ENCODE results near the gene HSDL1. TPM values are rescaled to one million over a fixed set of nuclear protein-coding genes. Genes with fewer than 3 reads are reported as not detected.

The HSDL1 gene
- total and polyA plus RNA-seq, 4 donors: 3.0 to 9.6 (median 5.3) TPM

GRCh38 chr16:84110527-84110926 lies 34.5 kb downstream of the HSDL1 start:
- Histone ChIP-seq H3K9ac (ENCODE audit: low read depth in 1 of 2, low read length in 2 of 2) (no peak overlapping the region), H3K36me3 (ENCODE audit: control insufficient read depth in 4 of 4, insufficient read depth in 3 of 4, low read depth in 1 of 4, low read length in 3 of 4) (peaks cover 0 to 4% (median 1%) of the 10 kb centered on the region in 4 donors), H3K27me3 (ENCODE audit: control insufficient read depth in 4 of 4, insufficient read depth in 4 of 4, low read length in 3 of 4) (no peaks in the 10 kb centered on the region), H3K4me1 (ENCODE audit: control insufficient read depth in 4 of 4, insufficient read depth in 4 of 4, low read length in 3 of 4) (peaks cover 4 to 6% (median 5%) of the 10 kb centered on the region in 4 donors), H3K4me3 (ENCODE audit: low read depth in 1 of 3, low read length in 3 of 3) (no peak overlapping the region), H3K27ac (ENCODE audit: low read depth in 1 of 2, low read length in 2 of 2) (no peak overlapping the region), H3K9me3 (ENCODE audit: control insufficient read depth in 4 of 4, low read length in 3 of 4) (no peaks in the 10 kb centered on the region)
- no peak for DNase-seq (ENCODE audit: low spot score)
- TF ChIP-seq HNF4G (IDR thresholded peaks at IDR 0.05) (no peak), GABPA (IDR thresholded peaks at IDR 0.05 in 1 of 2, conservative IDR thresholded peaks at IDR 0.05 in 1 of 2) (no peak), TAF1 (conservative IDR thresholded peaks at IDR 0.05) (no peak), SP1 (IDR thresholded peaks at IDR 0.05) (no peak), YY1 (IDR thresholded peaks at IDR 0.05) (no peak), FOXA1 (IDR thresholded peaks at IDR 0.05) (no peak), HNF4A (conservative IDR thresholded peaks at IDR 0.05) (no peak), EGR1 (IDR thresholded peaks at IDR 0.05; ENCODE audit: low read depth in 2 of 2) (no peak), REST (IDR thresholded peaks at IDR 0.05) (no peak), FOXA2 (IDR thresholded peaks at IDR 0.05) (no peak), NR2F2 (IDR thresholded peaks at IDR 0.05) (no peak), JUND (IDR thresholded peaks at IDR 0.05) (no peak), ATF3 (IDR thresholded peaks at IDR 0.05) (no peak), RXRA (IDR thresholded peaks at IDR 0.05) (no peak)
- WGBS: 94% methylated on average over 3 of the region's 3 CpGs

- 84% methylated on average over 6 of the region's 6 CpGs for WGBS
- Histone ChIP-seq H3K27ac (ENCODE audit: low read depth in 1 of 2, low read length in 2 of 2) (no peak overlapping the region), H3K4me3 (ENCODE audit: low read depth in 1 of 3, low read length in 3 of 3) (no peak overlapping the region), H3K36me3 (ENCODE audit: control insufficient read depth in 4 of 4, insufficient read depth in 3 of 4, low read depth in 1 of 4, low read length in 3 of 4) (peaks cover 0 to 4% (median 2%) of the 10 kb centered on the region in 4 donors), H3K27me3 (ENCODE audit: control insufficient read depth in 4 of 4, insufficient read depth in 4 of 4, low read length in 3 of 4) (no peaks in the 10 kb centered on the region), H3K9me3 (ENCODE audit: control insufficient read depth in 4 of 4, low read length in 3 of 4) (no peaks in the 10 kb centered on the region), H3K9ac (ENCODE audit: low read depth in 1 of 2, low read length in 2 of 2) (no peak overlapping the region), H3K4me1 (ENCODE audit: control insufficient read depth in 4 of 4, insufficient read depth in 4 of 4, low read length in 3 of 4) (no peaks in the 10 kb centered on the region)
- no peak for TF ChIP-seq RAD21 (IDR thresholded peaks at IDR 0.05)
- no peak for DNase-seq (ENCODE audit: low spot score)
Measured at GRCh38 chr16:84109598-84110335, 35.2 kb downstream of the HSDL1 start.

GRCh38 chr16:84107921-84108320 lies 37.1 kb downstream of the HSDL1 start:
- WGBS: 91% methylated on average over 2 of the region's 2 CpGs
- TF ChIP-seq EGR1 (IDR thresholded peaks at IDR 0.05; ENCODE audit: low read depth in 2 of 2) (no peak), RAD21 (IDR thresholded peaks at IDR 0.05) (no peak), FOXA2 (IDR thresholded peaks at IDR 0.05) (no peak), HNF4G (IDR thresholded peaks at IDR 0.05) (no peak), MAX (IDR thresholded peaks at IDR 0.05) (no peak), ATF3 (IDR thresholded peaks at IDR 0.05) (no peak), REST (IDR thresholded peaks at IDR 0.05) (no peak), TAF1 (conservative IDR thresholded peaks at IDR 0.05) (no peak)

More at GRCh38 chr16:84107921-84108320, 37.1 kb downstream of the HSDL1 start:
- no peak for DNase-seq (ENCODE audit: low spot score)
- H3K4me3 ChIP-seq (ENCODE audit: low read depth in 1 of 3, low read length in 3 of 3): no peak overlapping the region
- no peaks in the 10 kb centered on the region for H3K9me3 ChIP-seq (ENCODE audit: control insufficient read depth in 4 of 4, low read length in 3 of 4)
- no peaks in the 10 kb centered on the region for H3K4me1 ChIP-seq (ENCODE audit: control insufficient read depth in 4 of 4, insufficient read depth in 4 of 4, low read length in 3 of 4)
- H3K9ac ChIP-seq (ENCODE audit: low read depth in 1 of 2, low read length in 2 of 2): no peak overlapping the region
- H3K27me3 ChIP-seq (ENCODE audit: control insufficient read depth in 4 of 4, insufficient read depth in 4 of 4, low read length in 3 of 4): no peaks in the 10 kb centered on the region
- peaks cover 0 to 4% (median 2%) of the 10 kb centered on the region in 4 donors for H3K36me3 ChIP-seq (ENCODE audit: control insufficient read depth in 4 of 4, insufficient read depth in 3 of 4, low read depth in 1 of 4, low read length in 3 of 4)
- H3K27ac ChIP-seq (ENCODE audit: low read depth in 1 of 2, low read length in 2 of 2): no peak overlapping the region
